ENCODE data around the gene SPOPL. TPM values are rescaled to one million over a fixed set of nuclear protein-coding genes. Genes with fewer than 3 reads are reported as not detected.
A peak's percentile ranks its signal among the peaks of the same experiment; 100 is the strongest.

The SPOPL gene
- total RNA-seq, 1 experiment from 2014 or later: 13.6 TPM

DNA sequence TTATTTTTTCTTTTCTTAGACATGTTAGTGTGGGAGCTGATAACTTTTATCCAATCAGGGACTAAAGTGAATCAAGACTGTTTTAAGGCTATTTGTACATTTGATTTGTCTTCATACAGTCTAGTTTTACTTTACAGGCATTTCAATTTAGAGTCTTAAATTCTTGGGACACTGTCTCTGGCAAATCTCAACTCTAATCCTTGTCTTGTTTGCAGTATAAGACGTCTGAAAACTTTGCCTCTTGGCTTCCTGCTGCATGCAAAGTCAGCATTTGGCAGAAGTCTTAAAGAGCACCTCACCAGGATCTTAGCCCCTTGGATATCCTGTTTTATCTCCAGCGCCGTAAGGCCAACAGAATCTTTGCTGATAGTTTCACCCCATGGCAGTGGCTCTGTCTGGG is 30.3 kb downstream of the SPOPL start:
- Histone ChIP-seq H3K23ac (ENCODE audit: insufficient read length, low read depth, low read length) (no peak overlapping the region), H3K79me1 (ENCODE audit: insufficient read depth, low read depth, low read length, poor library complexity, severe bottlenecking) (peaks cover 2% of the 10 kb centered on the region), H3K27ac (ENCODE audit: insufficient read length, low read depth, low read length) (no peak overlapping the region), H4K20me1 (ENCODE audit: control insufficient read depth, insufficient read depth, insufficient read length) (no peaks in the 10 kb centered on the region), H3K9me3 (ENCODE audit: control insufficient read depth, low read depth, low read length) (no peaks in the 10 kb centered on the region), H2BK15ac (ENCODE audit: low read depth, low read length) (no peak overlapping the region), H2AK5ac (ENCODE audit: insufficient read length, low read length) (no peak overlapping the region), H4K5ac (ENCODE audit: insufficient read length, low read depth, low read length) (no peak overlapping the region), H2BK5ac (ENCODE audit: insufficient read length, low read length) (no peak overlapping the region), H3K4me2 (ENCODE audit: insufficient read depth, insufficient read length, low read length) (no peak overlapping the region), H3K56ac (ENCODE audit: insufficient read length, low read depth, low read length) (no peak overlapping the region), H3K27me3 (ENCODE audit: insufficient read depth, low read length) (no peaks in the 10 kb centered on the region), H4K8ac (replicated peaks; ENCODE audit: insufficient read length, low read depth, low read length) (no peak overlapping the region), H2AFZ (ENCODE audit: low read length) (no peak overlapping the region), H2BK20ac (ENCODE audit: low read depth, low read length, poor library complexity, severe bottlenecking) (no peak overlapping the region), H3T11ph (ENCODE audit: low read length) (no peak overlapping the region), H3K23me2 (ENCODE audit: insufficient read length, low read depth, low read length, poor library complexity, severe bottlenecking) (no peaks in the 10 kb centered on the region), H3K9ac (ENCODE audit: extremely low read depth, insufficient read length, low read length) (no peak overlapping the region), H2BK12ac (ENCODE audit: insufficient read length, low read depth, low read length) (no peak overlapping the region), H3K79me2 (ENCODE audit: insufficient read depth, low read length) (peaks cover 4% of the 10 kb centered on the region; the same call in 1 of the 2 replicates), H2BK120ac (ENCODE audit: low read depth, low read length, poor library complexity, severe bottlenecking) (no peak overlapping the region), H4K91ac (ENCODE audit: insufficient read length, low read depth, low read length) (no peak overlapping the region), H3K18ac (ENCODE audit: insufficient read length, low read depth, low read length) (no peak overlapping the region), H3K4ac (ENCODE audit: low read depth, low read length) (no peak overlapping the region), H3K4me1 (ENCODE audit: insufficient read depth, low read length) (no peaks in the 10 kb centered on the region), H3K14ac (ENCODE audit: insufficient read depth, low read length) (no peak overlapping the region)
- H3K9me3 Mint-ChIP-seq: peaks cover 5 to 9% of the 10 kb centered on the region in 2 experiments
- no peak for TF ChIP-seq CTCF (conservative IDR thresholded peaks at IDR 0.05)
- DNase-seq: no peak
- H3K4me3 Mint-ChIP-seq: no peak overlapping the region
- peak overlapping the region; percentile 31 to 42 (median 41); a peak in 1 of 7 replicates for H3K27ac Mint-ChIP-seq
- H3K27me3 Mint-ChIP-seq (ENCODE audit: low read depth): no peaks in the 10 kb centered on the region
- H3K36me3 Mint-ChIP-seq (ENCODE audit: insufficient read depth in 1 of 3, low read depth in 3 of 3): peaks cover 5 to 13% (median 6%) of the 10 kb centered on the region in 3 experiments
- no CpG with 5 or more reads among the region's 3 CpGs for WGBS (ENCODE audit: extremely low coverage, insufficient read length, low lambda C conversion rate)
- H3K4me1 Mint-ChIP-seq: peaks cover 29 to 46% of the 10 kb centered on the region in 2 experiments
